Fibroblast of lung (primary cell): ENCODE results near the gene RMND5B. TPM values are rescaled to one million over a fixed set of nuclear protein-coding genes. Genes with fewer than 3 reads are reported as not detected.

Source experiments
- DNase-seq, 2 donors: peaks; one replicate each; pipeline versions ENCODE4 v3.0.0 to v3.0.0-alpha.2; 2010; ENCODE audit warnings: low read depth in 2 of 2
- H2AFZ ChIP-seq: 2 replicates; pipeline ENCODE4 v1.5.1; 2012; ENCODE audit warnings: low read length, control low read depth, inconsistent platforms
- H3K27ac ChIP-seq: 2 replicates; pipeline ENCODE4 v1.5.1; 2011; ENCODE audit warnings: low read length, control low read depth; ENCODE audit not compliant: insufficient read depth
- H3K27me3 ChIP-seq: 2 replicates; pipeline ENCODE4 v1.5.1; 2011; ENCODE audit warnings: mild to moderate bottlenecking, low read length; ENCODE audit not compliant: control insufficient read depth, insufficient read depth
- H3K36me3 ChIP-seq: 2 replicates; pipeline ENCODE4 v1.5.1; 2011; ENCODE audit warnings: low read length; ENCODE audit not compliant: control insufficient read depth, insufficient read depth
- H3K4me1 ChIP-seq: 2 replicates; pipeline ENCODE4 v1.5.1; 2011; ENCODE audit warnings: low read length; ENCODE audit not compliant: control insufficient read depth, insufficient read depth; ENCODE audit errors: extremely low read depth
- H3K4me2 ChIP-seq: 2 replicates; pipeline ENCODE4 v1.5.1; 2011; ENCODE audit warnings: low read length, control low read depth; ENCODE audit not compliant: insufficient read depth; ENCODE audit errors: extremely low read depth
- H3K4me3 ChIP-seq, 4 experiments: fragments of 200-600 bp in 1 of 4; sonication (generic) in 1 of 4; replicated peaks in 1 of 4; 2 replicates each; pipeline ENCODE4 v1.5.1; 2011 to 2016; ENCODE audit warnings: low read length in 4 of 4, low read depth in 3 of 4, mild to moderate bottlenecking in 3 of 4, control low read depth in 2 of 4, inconsistent platforms in 1 of 4, mixed read lengths in 1 of 4; ENCODE audit not compliant: insufficient read depth in 1 of 4; ENCODE audit errors: control extremely low read depth in 1 of 4
- H3K79me2 ChIP-seq: 2 replicates; pipeline ENCODE4 v1.5.1; 2012; ENCODE audit warnings: mild to moderate bottlenecking, low read length, inconsistent platforms; ENCODE audit not compliant: control insufficient read depth, insufficient read depth
- H3K9ac ChIP-seq: 2 replicates; pipeline ENCODE4 v1.5.1; 2011; ENCODE audit warnings: mild to moderate bottlenecking, low read length, control low read depth; ENCODE audit not compliant: insufficient read depth
- H3K9me3 ChIP-seq: 2 replicates; pipeline ENCODE4 v1.5.1; 2012; ENCODE audit warnings: low read depth, low read length; ENCODE audit not compliant: control insufficient read depth, insufficient read depth
- H4K20me1 ChIP-seq: 2 replicates; pipeline ENCODE4 v1.5.1; 2011; ENCODE audit warnings: low read length; ENCODE audit not compliant: control insufficient read depth, insufficient read depth; ENCODE audit errors: extremely low read depth
- CTCF ChIP-seq, 2 donors: IDR thresholded peaks in 1 of 2; conservative IDR thresholded peaks in 1 of 2; 1 replicate in 1 of 2; 2 replicates in 1 of 2; pipeline ENCODE4 v1.5.1; 2011 to 2012; ENCODE audit warnings: low read length in 2 of 2, control low read depth in 1 of 2, inconsistent platforms in 1 of 2, low read depth in 1 of 2, mild to moderate bottlenecking in 1 of 2
- EZH2 ChIP-seq: IDR thresholded peaks from 2 replicates; pipeline ENCODE4 v1.5.1; 2012; ENCODE audit warnings: low read length, control low read depth, mild to moderate bottlenecking; ENCODE audit errors: missing control alignments
- polyA plus RNA-seq, 2 donors: library from polyadenylated mRNA; depleted of rRNA in 1 of 2; stranded (reverse) in 1 of 2; unstranded in 1 of 2; fragments of >200 nt; gene quantifications; 2 replicates each; pipeline ENCODE4 v1.2.1, GENCODE V29; 2011 to 2012; ENCODE audit warnings: missing spikeins in 1 of 2
- total RNA-seq: library from RNA; depleted of rRNA; stranded (reverse); fragments of >200 nt; gene quantifications from 2 replicates; pipeline ENCODE4 v1.2.1, GENCODE V29; 2014

Gene RMND5B
- total and polyA plus RNA-seq, 2 donors (not counting 1 experiment from before 2014, with no cell fraction given), result 22.3 to 22.5 TPM

DNA sequence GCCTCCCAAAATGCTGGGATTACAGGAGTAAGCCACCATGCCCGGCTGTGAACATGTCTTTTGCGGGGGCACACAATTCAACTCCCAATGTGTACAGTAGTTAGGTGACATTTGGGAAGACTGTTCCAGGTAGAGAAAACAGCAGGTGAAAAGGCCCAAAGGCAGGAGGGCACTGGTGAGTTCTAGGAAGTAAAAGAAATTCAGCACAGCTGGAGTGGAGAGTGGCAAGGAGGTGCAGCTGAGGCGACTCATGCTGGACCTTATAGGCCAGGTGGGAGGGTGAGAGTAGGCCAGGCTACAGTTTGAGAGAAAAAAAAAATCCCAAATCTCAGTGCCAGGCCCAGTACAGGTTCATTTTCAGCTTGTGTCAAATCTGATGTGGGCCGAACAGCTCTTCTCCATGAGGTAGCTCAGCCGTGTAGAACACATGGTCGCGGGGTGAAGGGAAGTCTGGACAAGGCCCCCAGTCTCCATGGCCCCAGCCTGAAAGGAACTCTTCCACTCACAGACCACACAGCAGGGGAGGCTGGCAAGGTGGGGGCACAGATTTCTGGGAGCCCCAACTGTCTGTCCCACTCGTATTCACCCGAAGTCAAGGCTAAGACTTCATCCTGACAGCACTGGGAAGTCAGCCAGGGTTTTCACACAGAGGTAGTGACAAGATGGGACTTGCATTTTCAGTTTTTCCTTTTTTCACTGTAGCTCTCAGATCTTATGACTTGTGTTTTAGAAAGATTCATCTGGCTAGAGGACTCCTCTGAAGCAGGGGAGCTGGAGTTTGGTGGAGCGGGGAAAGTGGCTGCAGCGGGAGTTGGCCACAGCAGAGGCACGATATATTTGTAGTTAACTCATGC, 69.0 kb downstream of the RMND5B start:
- no peaks in the 10 kb centered on the region for H3K36me3 ChIP-seq
- no peak overlapping the region for H3K9ac ChIP-seq
- H3K79me2 ChIP-seq, result peaks cover 5% of the 10 kb centered on the region
- H3K27ac ChIP-seq, result no peak overlapping the region
- TF ChIP-seq EZH2, result no peak
- no peak for TF ChIP-seq CTCF (conservative IDR thresholded peaks at IDR 0.05 in 1 of 2, IDR thresholded peaks at IDR 0.05 in 1 of 2; ENCODE audit: low read depth in 1 of 2, low read length in 2 of 2)
- H3K9me3 ChIP-seq, result no peaks in the 10 kb centered on the region
- no peak overlapping the region for H3K4me3 ChIP-seq
- peaks cover 4% of the 10 kb centered on the region for H3K4me1 ChIP-seq
- H3K4me2 ChIP-seq, result no peak overlapping the region
- H4K20me1 ChIP-seq, result no peaks in the 10 kb centered on the region
- DNase-seq, result no peak
- H2AFZ ChIP-seq, result no peak overlapping the region
- no peaks in the 10 kb centered on the region for H3K27me3 ChIP-seq

Other genes with a start within 250 kb of the RMND5B start
- gene PROP1, start 134.8 kb upstream of the RMND5B start, total RNA-seq, result not detected in 2 replicates
- not detected in 2 replicates for gene PROP1, start 134.8 kb upstream of the RMND5B start, polyA plus RNA-seq
- 0.26 and 0.83 TPM in 2 replicates for gene N4BP3, start 17.5 kb upstream of the RMND5B start, total RNA-seq
- gene N4BP3, start 17.5 kb upstream of the RMND5B start, polyA plus RNA-seq, result 0.06 and 0.19 TPM in 2 replicates
- 85.7 and 91.4 TPM in 2 replicates for gene NHP2, start 22.9 kb downstream of the RMND5B start, total RNA-seq
- gene NHP2, start 22.9 kb downstream of the RMND5B start, polyA plus RNA-seq, result 78.3 and 133 TPM in 2 replicates
- gene GMCL2, start 56.4 kb downstream of the RMND5B start, total RNA-seq, result under 0.01 TPM in 2 replicates
- not detected in 2 replicates for gene GMCL2, start 56.4 kb downstream of the RMND5B start, polyA plus RNA-seq
- 23.1 and 30.8 TPM in 2 replicates for gene HNRNPAB, start 73.5 kb downstream of the RMND5B start, total RNA-seq
- gene HNRNPAB, start 73.5 kb downstream of the RMND5B start, polyA plus RNA-seq, result 106 and 173 TPM in 2 replicates
- gene PHYKPL, start 101.8 kb downstream of the RMND5B start, total RNA-seq, result 28.8 and 44.8 TPM in 2 replicates
- gene PHYKPL, start 101.8 kb downstream of the RMND5B start, polyA plus RNA-seq, result 15.9 and 18.1 TPM in 2 replicates